Muscle layer of duodenum (tissue), 2 donors: ENCODE data around the gene ZHX3.
"Not testable (repeated sequence)": the region's sequence is repeated elsewhere in the genome, so short reads cannot be mapped to it uniquely, and the experiment has no call there.

Source experiments
- H3K27ac ChIP-seq: one replicate; pipeline ENCODE4 v1.7.0; 2013; ENCODE audit warnings: mild to moderate bottlenecking, low read length
- H3K27me3 ChIP-seq: one replicate; pipeline ENCODE4 v1.7.0; 2013; ENCODE audit warnings: low read depth, mild to moderate bottlenecking, control low read depth, low read length
- H3K36me3 ChIP-seq, 2 donors: one replicate each; pipeline ENCODE4 v1.7.0; 2013; ENCODE audit warnings: low read length in 2 of 2, control low read depth in 1 of 2, mild to moderate bottlenecking in 1 of 2; ENCODE audit not compliant: insufficient read depth in 2 of 2, control insufficient read depth in 1 of 2
- H3K4me1 ChIP-seq, 2 donors: one replicate each; pipeline ENCODE4 v1.7.0; 2013; ENCODE audit warnings: low read length in 2 of 2, mild to moderate bottlenecking in 2 of 2, control low read depth in 1 of 2, moderate library complexity in 1 of 2; ENCODE audit not compliant: insufficient read depth in 2 of 2, control insufficient read depth in 1 of 2
- H3K4me3 ChIP-seq, 2 donors: one replicate each; pipeline ENCODE4 v1.7.0; 2013; ENCODE audit warnings: low read length in 2 of 2, low read depth in 1 of 2, mild to moderate bottlenecking in 1 of 2
- H3K9me3 ChIP-seq, 2 donors: one replicate each; pipeline ENCODE4 v1.7.0; 2013; ENCODE audit warnings: low read length in 2 of 2, control low read depth in 1 of 2, mild to moderate bottlenecking in 1 of 2; ENCODE audit not compliant: control insufficient read depth in 1 of 2
- donor health status: healthy.

Gene ZHX3

DNA sequence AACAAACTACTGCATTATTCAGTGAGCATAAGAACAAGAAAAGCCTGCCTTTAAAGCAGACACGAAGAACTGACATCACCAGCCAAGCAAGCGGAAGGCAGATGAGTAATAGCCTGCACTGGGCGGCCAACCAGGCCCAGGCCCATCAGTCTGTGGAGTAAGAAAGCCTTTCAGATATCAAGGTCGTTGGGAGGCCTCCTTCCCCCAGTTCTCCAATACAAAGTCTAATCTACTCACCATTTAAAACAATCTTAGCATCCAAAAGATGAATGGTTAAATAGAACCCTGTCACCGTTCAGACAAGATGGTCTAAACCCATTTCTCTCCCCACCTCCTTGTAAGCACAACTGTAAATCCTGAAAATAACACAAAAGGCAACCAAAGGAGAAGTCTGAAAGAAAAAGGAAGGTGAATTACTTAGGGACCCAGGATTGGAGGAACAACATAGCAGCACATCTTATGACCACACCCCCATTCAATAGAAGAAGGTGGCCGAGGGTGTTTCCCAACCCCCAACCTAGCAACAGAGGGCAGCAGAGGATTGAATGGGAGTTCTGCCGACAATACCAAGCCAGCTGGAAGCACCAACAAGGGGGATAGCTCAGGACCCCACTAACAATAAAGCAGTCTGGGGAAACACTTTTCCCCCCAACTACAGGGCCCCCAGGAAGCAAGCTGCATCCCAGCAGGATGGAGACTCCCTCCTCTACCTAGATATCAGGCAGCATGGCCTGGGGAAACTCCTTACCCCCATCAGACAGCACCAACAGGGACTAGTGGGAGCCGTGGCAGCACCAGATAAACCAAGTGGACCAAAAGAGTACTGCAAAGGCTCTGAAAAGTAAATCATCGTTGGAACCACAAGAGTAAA, 67.9 kb downstream of the ZHX3 start:
- H3K4me3 ChIP-seq: peak overlapping the region in 1 of 2 donors; percentile 21
- peaks cover 0 to 4% of the 10 kb centered on the region in 2 donors for H3K36me3 ChIP-seq
- no peaks in the 10 kb centered on the region for H3K9me3 ChIP-seq
- H3K27ac ChIP-seq: peak overlapping the region; percentile 90
- peaks cover 27 to 52% of the 10 kb centered on the region in 2 donors for H3K4me1 ChIP-seq
- no peaks in the 10 kb centered on the region for H3K27me3 ChIP-seq

DNA sequence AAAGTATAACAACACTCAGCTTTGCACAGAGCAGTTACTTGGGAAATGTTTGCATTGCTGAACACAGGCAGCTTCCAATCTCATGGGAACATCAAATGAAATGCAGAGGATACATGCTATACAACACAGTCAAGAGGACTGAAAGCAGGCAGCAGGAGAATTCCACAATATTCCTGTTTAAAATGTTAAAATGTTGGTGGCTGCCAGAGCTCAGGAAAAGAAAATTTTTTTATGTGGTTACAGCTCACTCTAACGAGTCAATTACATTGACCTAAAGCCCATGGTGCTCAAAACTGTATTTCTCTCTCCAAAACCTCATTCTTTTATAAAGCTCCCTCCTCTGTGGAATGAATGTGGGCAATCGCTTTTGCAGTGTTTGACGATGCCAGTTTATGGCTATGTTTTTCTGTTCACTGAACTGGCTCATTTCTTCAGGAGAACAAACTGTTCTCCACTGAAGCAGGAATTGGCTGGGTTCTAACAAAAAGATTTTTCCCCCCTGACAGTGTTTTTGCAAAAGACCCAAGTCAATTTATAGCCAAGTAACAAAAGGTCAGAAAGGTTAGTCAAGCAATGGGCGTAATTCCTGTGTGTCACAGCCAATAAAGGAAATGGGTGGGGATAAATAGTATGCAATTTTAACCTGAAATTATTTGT, 69.0 kb downstream of the ZHX3 start:
- H3K4me3 ChIP-seq: peak overlapping the region in 1 of 2 donors; percentile 23
- no peaks in the 10 kb centered on the region for H3K27me3 ChIP-seq
- peaks cover 28 to 52% of the 10 kb centered on the region in 2 donors for H3K4me1 ChIP-seq
- peak overlapping the region; percentile 90 for H3K27ac ChIP-seq
- H3K9me3 ChIP-seq: no peaks in the 10 kb centered on the region
- H3K36me3 ChIP-seq: peaks cover 0 to 4% of the 10 kb centered on the region in 2 donors

GRCh38 chr20:41247523-41248367, 69.8 kb downstream of the ZHX3 start:
- Histone ChIP-seq H3K4me1 (peaks cover 28 to 52% of the 10 kb centered on the region in 2 donors), H3K9me3 (no peaks in the 10 kb centered on the region), H3K27ac (peak overlapping the region; percentile 90), H3K4me3 (no peak overlapping the region), H3K36me3 (peaks cover 0 to 4% of the 10 kb centered on the region in 2 donors), H3K27me3 (no peaks in the 10 kb centered on the region)

DNA sequence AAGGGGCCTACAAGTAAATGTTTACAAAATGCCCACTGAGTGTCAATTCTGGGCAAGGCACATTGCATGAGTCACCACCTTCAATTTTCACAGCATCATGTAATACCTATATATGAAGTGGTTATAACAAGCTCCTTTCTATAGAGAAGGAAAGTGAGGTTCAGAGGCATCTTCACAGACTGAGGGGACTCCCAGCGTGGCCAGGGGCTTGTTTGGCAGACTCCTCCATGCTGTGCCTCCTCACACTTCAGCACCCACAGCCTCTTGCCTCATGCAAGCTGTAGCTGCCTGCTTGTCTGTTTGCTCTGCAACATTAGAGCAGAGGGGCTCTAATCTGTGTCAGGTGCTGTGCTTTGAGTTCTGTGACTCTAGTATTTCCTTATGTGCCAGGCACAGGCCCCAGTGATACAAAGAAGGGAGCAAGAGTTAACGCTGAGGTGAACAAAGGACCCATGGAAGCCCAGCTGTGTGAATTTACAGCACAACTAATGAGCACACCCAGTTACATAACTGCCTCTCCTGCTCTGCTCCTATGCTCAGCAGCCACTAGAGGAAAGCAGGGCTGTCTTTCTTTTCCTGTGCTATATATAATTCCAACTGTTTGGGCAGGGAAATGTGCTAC, 72.3 kb downstream of the ZHX3 start:
- no peak overlapping the region for H3K4me3 ChIP-seq
- H3K9me3 ChIP-seq: no peaks in the 10 kb centered on the region
- peaks cover 0 to 4% of the 10 kb centered on the region in 2 donors for H3K36me3 ChIP-seq
- peaks cover 28 to 51% of the 10 kb centered on the region in 2 donors for H3K4me1 ChIP-seq
- peak overlapping the region; percentile 57 for H3K27ac ChIP-seq
- H3K27me3 ChIP-seq: no peaks in the 10 kb centered on the region

DNA sequence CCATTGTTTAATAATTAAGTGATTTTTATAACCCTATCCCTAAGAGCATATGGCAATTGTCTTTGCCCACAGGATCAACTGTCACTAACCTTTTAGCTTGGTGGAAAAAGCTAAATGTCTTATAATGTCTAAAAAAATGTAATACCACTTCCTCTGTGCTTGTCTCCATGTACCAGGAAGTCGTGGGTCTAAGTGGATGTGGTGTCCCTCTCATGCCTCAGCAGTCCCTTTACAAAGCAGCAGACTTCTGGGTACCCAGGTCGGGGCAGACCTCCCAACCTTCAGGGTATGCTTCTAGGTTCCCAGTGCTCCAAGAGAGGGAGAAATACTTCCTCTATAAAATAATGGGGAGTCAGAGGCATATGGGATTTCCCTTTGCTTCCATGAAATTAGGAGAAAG, 74.7 kb downstream of the ZHX3 start:
- peaks cover 16 to 28% of the 10 kb centered on the region in 2 donors for H3K4me1 ChIP-seq
- no peak overlapping the region for H3K27ac ChIP-seq
- no peaks in the 10 kb centered on the region for H3K36me3 ChIP-seq
- H3K27me3 ChIP-seq: no peaks in the 10 kb centered on the region
- no peak overlapping the region for H3K4me3 ChIP-seq
- no peaks in the 10 kb centered on the region for H3K9me3 ChIP-seq

DNA sequence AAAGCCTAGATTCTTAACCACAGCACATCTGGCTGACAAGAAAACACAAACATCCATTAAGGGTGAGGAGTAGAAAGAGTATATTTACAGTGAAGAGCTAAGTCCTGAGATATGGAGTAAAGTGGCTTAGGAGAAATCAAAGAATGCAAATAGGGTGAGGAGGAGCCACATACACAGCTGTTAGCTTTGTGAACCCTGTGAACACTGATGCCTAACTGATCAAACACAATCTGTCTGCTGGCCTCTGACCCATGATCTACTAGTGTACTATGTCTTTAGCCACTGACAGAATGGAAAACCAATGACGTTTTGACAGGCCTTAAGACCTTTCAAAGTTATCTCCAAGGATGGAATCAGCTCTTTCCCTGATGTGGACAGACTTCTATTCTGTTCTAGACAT, 75.2 kb downstream of the ZHX3 start:
- Histone ChIP-seq H3K36me3 (no peaks in the 10 kb centered on the region), H3K27ac (no peak overlapping the region), H3K27me3 (no peaks in the 10 kb centered on the region), H3K4me1 (peaks cover 11 to 23% of the 10 kb centered on the region in 2 donors), H3K4me3 (no peak overlapping the region), H3K9me3 (no peaks in the 10 kb centered on the region)

DNA sequence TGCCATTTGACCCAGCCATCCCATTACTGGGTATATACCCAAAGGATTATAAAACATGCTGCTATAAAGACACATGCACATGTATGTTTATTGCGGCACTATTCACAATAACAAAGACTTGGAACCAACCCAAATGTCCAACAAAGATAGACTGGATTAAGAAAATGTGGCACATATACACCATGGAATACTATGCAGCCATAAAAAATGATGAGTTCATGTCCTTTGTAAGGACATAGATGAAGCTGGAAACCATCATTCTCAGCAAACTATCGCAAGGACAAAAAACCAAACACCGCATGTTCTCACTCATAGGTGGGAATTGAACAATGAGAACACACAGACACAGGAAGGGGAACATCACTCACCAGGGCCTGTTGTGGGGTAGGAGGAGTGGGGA, 80.3 kb downstream of the ZHX3 start:
- not testable (repeated sequence) for H3K36me3 ChIP-seq, H3K27me3 ChIP-seq, H3K9me3 ChIP-seq, H3K4me3 ChIP-seq, H3K27ac ChIP-seq
- peaks cover 16 to 22% of the 10 kb centered on the region in 2 donors for H3K4me1 ChIP-seq

GRCh38 chr20:41236818-41237217, 80.7 kb downstream of the ZHX3 start:
- H3K4me3 ChIP-seq, H3K27me3 ChIP-seq, H3K27ac ChIP-seq, H3K36me3 ChIP-seq, H3K9me3 ChIP-seq: not testable (repeated sequence)
- H3K4me1 ChIP-seq: peaks cover 16 to 25% of the 10 kb centered on the region in 2 donors

GRCh38 chr20:41234546-41234945, 83.0 kb downstream of the ZHX3 start:
- no peaks in the 10 kb centered on the region for H3K27me3 ChIP-seq
- H3K9me3 ChIP-seq: no peaks in the 10 kb centered on the region
- no peaks in the 10 kb centered on the region for H3K36me3 ChIP-seq
- peak overlapping the region; percentile 11 for H3K27ac ChIP-seq
- peaks cover 16 to 26% of the 10 kb centered on the region in 2 donors for H3K4me1 ChIP-seq
- no peak overlapping the region for H3K4me3 ChIP-seq

- Histone ChIP-seq H3K27me3 (no peaks in the 10 kb centered on the region), H3K4me3 (no peak overlapping the region), H3K9me3 (no peaks in the 10 kb centered on the region), H3K36me3 (no peaks in the 10 kb centered on the region), H3K4me1 (peaks cover 19 to 26% of the 10 kb centered on the region in 2 donors), H3K27ac (peak overlapping the region; percentile 11)
Observed at GRCh38 chr20:41234041-41234440, 83.5 kb downstream of the ZHX3 start.
